ENCODE results near the gene SERTAD4.

GRCh38 chr1:210264496-210265380 lies 32.1 kb downstream of the SERTAD4 start:
- TF ChIP-seq POLR2A (IDR thresholded peaks at IDR 0.05), result no peak
- TF ChIP-seq, protein P1, sequence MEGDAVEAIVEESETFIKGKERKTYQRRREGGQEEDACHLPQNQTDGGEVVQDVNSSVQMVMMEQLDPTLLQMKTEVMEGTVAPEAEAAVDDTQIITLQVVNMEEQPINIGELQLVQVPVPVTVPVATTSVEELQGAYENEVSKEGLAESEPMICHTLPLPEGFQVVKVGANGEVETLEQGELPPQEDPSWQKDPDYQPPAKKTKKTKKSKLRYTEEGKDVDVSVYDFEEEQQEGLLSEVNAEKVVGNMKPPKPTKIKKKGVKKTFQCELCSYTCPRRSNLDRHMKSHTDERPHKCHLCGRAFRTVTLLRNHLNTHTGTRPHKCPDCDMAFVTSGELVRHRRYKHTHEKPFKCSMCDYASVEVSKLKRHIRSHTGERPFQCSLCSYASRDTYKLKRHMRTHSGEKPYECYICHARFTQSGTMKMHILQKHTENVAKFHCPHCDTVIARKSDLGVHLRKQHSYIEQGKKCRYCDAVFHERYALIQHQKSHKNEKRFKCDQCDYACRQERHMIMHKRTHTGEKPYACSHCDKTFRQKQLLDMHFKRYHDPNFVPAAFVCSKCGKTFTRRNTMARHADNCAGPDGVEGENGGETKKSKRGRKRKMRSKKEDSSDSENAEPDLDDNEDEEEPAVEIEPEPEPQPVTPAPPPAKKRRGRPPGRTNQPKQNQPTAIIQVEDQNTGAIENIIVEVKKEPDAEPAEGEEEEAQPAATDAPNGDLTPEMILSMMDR (IDR thresholded peaks at IDR 0.05), result peak in 1 of 6 experiments; percentile 22

Data from adrenal gland (tissue), 5 donors.